Right lobe of liver (tissue), 6 donors: ENCODE results near the gene ABHD12. TPM values are rescaled to one million over a fixed set of nuclear protein-coding genes. Genes with fewer than 3 reads are reported as not detected.
"Not testable (repeated sequence)": the region's sequence is repeated elsewhere in the genome, so short reads cannot be mapped to it uniquely, and the experiment has no call there.

Experiments
- ATAC-seq, 4 donors: fragments of 200-7000 bp; cut with Tn5 transposase; one replicate each; pipeline ENCODE4 v1.9.1; 2020; ENCODE audit warnings: mild to moderate bottlenecking in 4 of 4, moderate library complexity in 4 of 4
- DNase-seq, 3 donors: peaks; one replicate each; pipeline ENCODE4 v3.0.0-alpha.2; 2020
- H3K27ac ChIP-seq, 3 donors: fragments of 200-600 bp; one replicate each; pipeline ENCODE4 v1.8.0; 2022
- H3K27me3 ChIP-seq, 2 donors: fragments of 200-600 bp; one replicate each; pipeline ENCODE4 v1.8.0; 2022
- H3K36me3 ChIP-seq, 4 donors: fragments of 200-600 bp; sonication (generic) in 1 of 4; one replicate each; pipeline versions ENCODE4 v1.5.1 to v1.8.0; 2017 to 2022; ENCODE audit warnings: control low read depth in 1 of 4
- H3K4me1 ChIP-seq, 4 donors: fragments of 200-600 bp; sonication (generic) in 1 of 4; one replicate each; pipeline versions ENCODE4 v1.5.1 to v1.8.0; 2017 to 2022; ENCODE audit warnings: control low read depth in 1 of 4
- H3K4me3 ChIP-seq, 3 donors: fragments of 200-600 bp; one replicate each; pipeline ENCODE4 v1.8.0; 2022
- H3K9me3 ChIP-seq, 4 donors: fragments of 200-600 bp; sonication (generic) in 1 of 4; one replicate each; pipeline versions ENCODE4 v1.5.1 to v1.8.0; 2017 to 2022; ENCODE audit warnings: control low read depth in 1 of 4
- POLR2A ChIP-seq: fragments of 450-650 bp; IDR thresholded peaks from one replicate; pipeline ENCODE4 v1.6.1; 2017; ENCODE audit warnings: antibody characterized with exemption, mild to moderate bottlenecking
- WGBS: methylation state at CpG from one replicate; pipeline ENCODE4 v1.1.6; 2018; ENCODE audit warnings: low coverage, low lambda C conversion rate; ENCODE audit not compliant: insufficient coverage; ENCODE audit errors: missing lambda C conversion rate; 5-methylcytosine and 5-hydroxymethylcytosine counted together
- intact Hi-C, 2 donors: fragments of 100-400 bp; cut with DNase I; formaldehyde crosslinking; loops; one replicate each; pipeline versions ENCODE4 v1.11.2 to v1.14.1; 2022
- total RNA-seq, 6 experiments: library from RNA; depleted of rRNA in 2 of 6; stranded (reverse); fragments of >200 nt in 2 of 6; fragmentation: NEBNext Ultra II Directional in 3 of 6; extraction: Animal tissue kit (Norgen Biotek cat#: 25700) in 3 of 6; gene quantifications; one replicate each; pipeline versions ENCODE4 v1.1.0 to v1.2.4, GENCODE V29; 2016 to 2023
- TF ChIP-seq, protein P1 (sequence below), 4 donors: fragments of 200-600 bp in 3 of 4; fragments of 450-650 bp in 1 of 4; IDR thresholded peaks; one replicate each; pipeline versions ENCODE4 v1.5.1 to v1.8.0; 2016 to 2022; ENCODE audit warnings: antibody characterized with exemption in 4 of 4, mild to moderate bottlenecking in 2 of 4
- donor health status: DM: no; HTN: yes; CAD: no.
- donor health status: DM: no; HTN: no; CAD: no.
- donor health status: DM: no; HTN: no; CAD: no.
- donor health status: DM: no; HTN: yes; CAD: no.
- donor health status: DM: no; HTN: yes; CAD: no.

The ABHD12 gene
- total RNA-seq, 6 experiments from 2014 or later = 16.1 to 23.6 (median 18.7) TPM

DNA sequence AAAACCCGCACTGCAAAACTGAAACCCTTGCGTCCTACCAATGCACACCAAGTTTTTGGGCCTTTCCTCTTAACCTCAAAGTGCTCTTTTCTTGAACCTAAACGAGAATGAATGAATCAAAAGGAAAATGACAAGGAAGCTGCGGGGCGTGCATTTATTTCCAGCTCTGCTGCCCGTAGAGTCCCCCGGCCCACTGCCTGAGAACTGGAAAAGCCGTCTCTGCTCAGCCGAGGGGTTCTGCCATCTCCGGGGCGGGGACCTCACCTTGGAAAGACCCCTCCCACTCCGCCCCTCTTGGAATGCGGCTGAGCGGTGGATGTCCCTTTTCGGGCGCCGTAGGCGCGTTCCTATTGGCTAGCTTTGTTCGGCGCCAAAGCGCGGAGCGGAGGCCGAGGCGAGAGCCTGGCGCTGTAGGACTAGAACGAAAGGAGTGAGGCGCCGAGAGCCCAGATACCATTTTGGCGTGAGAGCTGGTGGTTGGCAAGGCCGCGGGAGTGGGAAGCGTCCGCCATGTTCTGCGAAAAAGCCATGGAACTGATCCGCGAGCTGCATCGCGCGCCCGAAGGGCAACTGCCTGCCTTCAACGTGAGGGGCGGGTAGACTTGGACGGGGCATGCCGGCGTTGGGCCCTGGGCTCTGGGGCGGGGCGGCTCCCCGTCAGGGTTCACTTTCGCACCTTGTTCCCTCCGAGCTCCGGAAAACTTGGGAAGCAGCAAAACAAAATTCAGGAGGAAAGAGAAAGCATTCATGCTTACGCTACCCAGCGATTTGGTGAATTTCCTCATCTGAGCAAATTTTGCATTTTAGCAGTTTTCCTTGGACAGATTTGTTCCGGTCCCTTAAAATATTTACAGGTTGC lies 16.9 kb upstream of the ABHD12 start, which contains the start of gene GINS1:
Gene GINS1 (plus strand): TSS at position 363 of the 859 bp plus-strand sequence. CDS start 148 bp downstream, at position 511.
- DNase-seq (peak; percentile 85 to 87 (median 86)), ATAC-seq (peak; percentile 94 to 100 (median 98))
- TF ChIP-seq POLR2A = peak; percentile 14
- TF ChIP-seq, protein P1, sequence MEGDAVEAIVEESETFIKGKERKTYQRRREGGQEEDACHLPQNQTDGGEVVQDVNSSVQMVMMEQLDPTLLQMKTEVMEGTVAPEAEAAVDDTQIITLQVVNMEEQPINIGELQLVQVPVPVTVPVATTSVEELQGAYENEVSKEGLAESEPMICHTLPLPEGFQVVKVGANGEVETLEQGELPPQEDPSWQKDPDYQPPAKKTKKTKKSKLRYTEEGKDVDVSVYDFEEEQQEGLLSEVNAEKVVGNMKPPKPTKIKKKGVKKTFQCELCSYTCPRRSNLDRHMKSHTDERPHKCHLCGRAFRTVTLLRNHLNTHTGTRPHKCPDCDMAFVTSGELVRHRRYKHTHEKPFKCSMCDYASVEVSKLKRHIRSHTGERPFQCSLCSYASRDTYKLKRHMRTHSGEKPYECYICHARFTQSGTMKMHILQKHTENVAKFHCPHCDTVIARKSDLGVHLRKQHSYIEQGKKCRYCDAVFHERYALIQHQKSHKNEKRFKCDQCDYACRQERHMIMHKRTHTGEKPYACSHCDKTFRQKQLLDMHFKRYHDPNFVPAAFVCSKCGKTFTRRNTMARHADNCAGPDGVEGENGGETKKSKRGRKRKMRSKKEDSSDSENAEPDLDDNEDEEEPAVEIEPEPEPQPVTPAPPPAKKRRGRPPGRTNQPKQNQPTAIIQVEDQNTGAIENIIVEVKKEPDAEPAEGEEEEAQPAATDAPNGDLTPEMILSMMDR (IDR thresholded peaks at IDR 0.05) = peak in 1 of 4 donors; percentile 14
- H3K4me1 ChIP-seq = peaks cover 0 to 7% (median 3%) of the 10 kb centered on the region in 4 donors
- no peak within 1 kb of the TSS for H3K27ac ChIP-seq
- H3K9me3 ChIP-seq = no peaks in the 10 kb centered on the region
- H3K27me3 ChIP-seq = no peaks in the 10 kb centered on the region
- 1% methylated on average over 20 of the region's 56 CpGs for WGBS
- H3K36me3 ChIP-seq = no peaks in the 10 kb centered on the region
- intact Hi-C loops = no loop called here
- peak within 1 kb of the TSS; percentile 26 to 77 (median 68) for H3K4me3 ChIP-seq

DNA sequence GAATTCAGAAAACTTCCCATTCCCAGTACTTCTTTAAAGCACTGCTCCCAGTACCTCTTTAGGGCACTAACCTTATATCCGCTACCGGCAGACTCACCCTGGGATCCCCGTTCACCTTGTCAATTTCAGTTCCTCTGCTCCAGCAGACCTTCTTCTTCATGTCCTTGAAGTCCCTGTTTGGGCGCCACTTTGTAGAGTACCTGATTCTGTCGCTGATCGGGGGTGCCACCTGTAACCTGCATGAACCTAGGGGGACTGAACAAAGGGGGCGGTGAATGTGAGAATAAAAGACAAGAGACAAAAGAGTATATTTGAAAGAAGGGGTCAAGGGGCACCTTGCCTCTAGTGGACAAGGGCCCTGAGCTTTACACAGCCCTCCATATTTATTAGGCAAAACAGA lies 11.9 kb upstream of the ABHD12 start:
- TF ChIP-seq POLR2A = no peak
- TF ChIP-seq, protein P1 (IDR thresholded peaks at IDR 0.05) = no peak
- Histone ChIP-seq H3K9me3 (no peaks in the 10 kb centered on the region), H3K4me3 (no peak overlapping the region), H3K36me3 (no peaks in the 10 kb centered on the region), H3K27ac (no peak overlapping the region), H3K27me3 (no peaks in the 10 kb centered on the region), H3K4me1 (no peaks in the 10 kb centered on the region)
- intact Hi-C loops = no loop called here
- ATAC-seq = no peak
- 91% methylated on average over 7 of the region's 7 CpGs for WGBS
- no peak for DNase-seq

DNA sequence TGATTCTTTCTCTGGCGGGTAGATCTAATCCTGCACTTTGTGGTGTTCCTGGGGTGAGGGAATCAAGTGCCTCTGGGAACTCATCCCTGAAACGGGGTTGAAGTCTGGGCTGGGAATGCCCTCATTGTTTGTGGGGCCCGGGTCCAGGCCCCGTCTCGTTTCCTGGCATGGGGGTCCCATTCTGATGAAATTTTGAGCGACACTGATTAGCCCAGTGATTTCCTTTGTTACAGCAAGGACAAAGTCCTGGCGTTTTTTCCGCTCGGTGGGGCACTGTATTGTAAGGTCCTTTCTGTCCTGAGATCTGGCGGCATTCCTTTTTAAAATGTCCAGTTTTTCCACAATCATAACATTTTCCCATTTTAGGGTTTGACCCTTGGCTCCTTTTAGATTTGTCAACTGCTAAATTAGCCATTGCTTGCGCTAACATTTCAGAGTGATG lies 9.7 kb upstream of the ABHD12 start:
- 84% methylated on average over 6 of the region's 11 CpGs for WGBS
- intact Hi-C loops = not testable (repeated sequence)

DNA sequence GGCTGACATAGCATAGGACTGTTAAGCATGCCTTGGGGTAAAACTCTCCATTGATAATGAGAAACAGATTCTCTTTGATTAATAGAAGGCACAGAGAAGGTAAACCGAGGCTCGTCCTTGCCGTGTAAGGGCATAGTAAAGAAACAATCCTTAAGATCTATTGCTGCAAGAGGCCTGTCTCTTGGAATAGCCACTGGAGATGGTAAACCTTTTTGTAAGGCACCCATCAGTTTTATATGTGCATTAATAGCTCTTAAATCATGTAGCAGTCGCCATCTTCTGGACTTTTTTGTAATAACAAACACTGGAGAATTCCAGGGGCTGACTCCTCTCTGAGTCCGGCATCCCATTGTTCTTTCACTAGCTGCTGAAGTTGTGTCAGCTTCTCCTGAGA lies 8.4 kb upstream of the ABHD12 start:
- Histone ChIP-seq H3K4me3 (no peak overlapping the region), H3K27me3 (no peaks in the 10 kb centered on the region), H3K36me3 (no peaks in the 10 kb centered on the region), H3K27ac (no peak overlapping the region), H3K9me3 (no peaks in the 10 kb centered on the region), H3K4me1 (no peaks in the 10 kb centered on the region)
- no peak for DNase-seq
- 7% methylated on average over 5 of the region's 5 CpGs for WGBS
- ATAC-seq = peak; percentile 90 to 97 (median 92)
- intact Hi-C loops = loop anchor here (5.0 to 10.0 kb wide), 2 partner anchors 94 to 102 kb away; no protein-coding TSS in a partner anchor
- TF ChIP-seq, protein P1 (IDR thresholded peaks at IDR 0.05) = peak; percentile 60 to 72 (median 66)
- TF ChIP-seq POLR2A = no peak

More for the DNA sequence above, 9.7 kb upstream of the ABHD12 start:
- ATAC-seq, H3K36me3 ChIP-seq, H3K4me1 ChIP-seq, H3K4me3 ChIP-seq, H3K27ac ChIP-seq, DNase-seq, H3K9me3 ChIP-seq, H3K27me3 ChIP-seq: not testable (repeated sequence)
